ENCODE data around the gene MYL4.
A peak's percentile ranks its signal among the peaks of the same experiment; 100 is the strongest.
"Not testable (repeated sequence)": the region's sequence is repeated elsewhere in the genome, so short reads cannot be mapped to it uniquely, and the experiment has no call there.

The MYL4 gene

GRCh38 chr17:47221154-47221553 is 12.0 kb downstream of the MYL4 start:
- DNase-seq (ENCODE audit: low spot score) = no peak
- H3K27ac ChIP-seq = no peak overlapping the region
- no peak overlapping the region for H3K4me3 ChIP-seq
- no peak for TF ChIP-seq CTCF (IDR thresholded peaks at IDR 0.05)

GRCh38 chr17:47222047-47222446 is 12.9 kb downstream of the MYL4 start:
- no peak overlapping the region for H3K4me3 ChIP-seq
- no peak for TF ChIP-seq CTCF (IDR thresholded peaks at IDR 0.05)
- H3K27ac ChIP-seq = no peak overlapping the region
- DNase-seq (ENCODE audit: low spot score) = no peak

- TF ChIP-seq CTCF (IDR thresholded peaks at IDR 0.05) = no peak
- no peak overlapping the region for H3K4me3 ChIP-seq
- H3K27ac ChIP-seq = peak overlapping the region; percentile 89 to 90
- DNase-seq (ENCODE audit: low spot score) = no peak
Measured at GRCh38 chr17:47223007-47223406, 13.9 kb downstream of the MYL4 start.

- TF ChIP-seq CTCF (IDR thresholded peaks at IDR 0.05) = no peak
- no peak for DNase-seq (ENCODE audit: low spot score)
- Histone ChIP-seq H3K4me3 (no peak overlapping the region), H3K27ac (peak overlapping the region; percentile 89 to 90)
Measured at GRCh38 chr17:47223460-47223859, 14.3 kb downstream of the MYL4 start.

GRCh38 chr17:47224077-47224476 is 14.9 kb downstream of the MYL4 start:
- H3K4me3 ChIP-seq; DNase-seq (ENCODE audit: low spot score): not testable (repeated sequence)
- H3K27ac ChIP-seq = peak overlapping the region; percentile 89 to 90

- H3K27ac ChIP-seq = peak overlapping the region; percentile 89 to 90
- no peak for DNase-seq (ENCODE audit: low spot score)
- no peak overlapping the region for H3K4me3 ChIP-seq
- TF ChIP-seq CTCF (IDR thresholded peaks at IDR 0.05) = no peak
Measured at GRCh38 chr17:47224966-47225365, 15.8 kb downstream of the MYL4 start.

- peak overlapping the region; percentile 89 to 90 for H3K27ac ChIP-seq
- no peak for TF ChIP-seq CTCF (IDR thresholded peaks at IDR 0.05)
- H3K4me3 ChIP-seq = no peak overlapping the region
- DNase-seq (ENCODE audit: low spot score) = no peak
Measured at GRCh38 chr17:47225436-47225858, 16.3 kb downstream of the MYL4 start.

Data from coronary artery (tissue), 2 donors.